Epidermal melanocyte (primary cell): Measurements from ENCODE around the gene INO80C.

ENCODE experiments used
- DNase-seq: peaks from one replicate; pipeline ENCODE4 v3.0.0; 2011; ENCODE audit warnings: low spot score; ENCODE audit not compliant: insufficient read length

Gene INO80C

DNA sequence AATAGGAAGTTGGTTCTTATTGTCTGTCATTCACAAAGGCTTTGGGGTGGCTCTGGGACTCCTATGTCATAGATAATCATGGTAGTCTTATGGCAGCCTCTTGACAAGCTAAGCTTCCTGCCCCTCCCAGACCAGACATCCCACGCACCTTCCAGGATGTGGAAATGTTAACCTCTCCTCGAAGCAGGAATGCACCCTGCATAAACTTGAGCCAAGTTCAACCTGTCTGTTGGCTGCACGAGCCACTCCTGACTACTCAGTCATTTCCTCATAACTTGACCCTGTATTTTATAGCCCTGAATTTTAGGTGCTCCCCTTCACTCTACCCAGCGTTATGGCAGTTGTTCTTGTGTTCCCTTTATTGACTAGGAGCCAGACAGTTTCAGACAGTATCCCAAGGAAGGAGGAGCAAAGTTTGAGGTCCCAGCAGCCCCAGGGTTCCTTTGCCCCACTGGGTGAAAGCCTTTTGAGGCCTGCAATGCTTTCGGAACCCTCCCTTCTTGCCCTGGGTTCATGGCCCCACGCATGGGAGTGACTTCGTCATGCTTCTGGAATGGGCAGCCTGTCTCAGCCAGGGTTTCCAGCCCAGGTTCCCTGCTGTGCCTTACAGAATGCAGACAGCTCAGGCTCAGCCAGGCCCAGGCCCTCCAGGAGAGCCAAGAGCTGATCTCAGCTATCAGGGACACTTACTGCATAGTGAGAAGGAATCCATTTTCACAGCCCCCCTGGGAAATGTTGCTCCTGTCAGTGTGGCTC, 15.6 kb upstream of the INO80C start:
- no peak for DNase-seq

DNA sequence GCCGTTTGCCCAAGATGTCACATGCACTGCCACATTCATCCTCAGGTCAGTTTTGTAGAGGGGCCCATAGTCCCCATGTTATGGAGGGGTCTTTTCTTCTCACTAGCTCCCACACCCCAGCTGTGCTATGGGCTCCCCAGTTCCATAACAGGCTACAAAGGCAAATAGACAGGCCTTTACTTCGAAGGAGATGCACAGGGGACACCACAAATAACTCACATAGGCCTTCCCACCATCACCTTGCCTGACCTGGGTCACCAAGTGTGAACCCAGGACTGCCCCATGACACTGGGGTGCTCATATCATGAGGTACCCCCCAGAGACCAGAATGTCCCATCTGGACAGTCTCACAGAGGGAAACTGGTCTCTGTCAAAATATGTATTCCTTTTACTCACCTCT, 15.0 kb upstream of the INO80C start:
- DNase-seq = no peak

DNA sequence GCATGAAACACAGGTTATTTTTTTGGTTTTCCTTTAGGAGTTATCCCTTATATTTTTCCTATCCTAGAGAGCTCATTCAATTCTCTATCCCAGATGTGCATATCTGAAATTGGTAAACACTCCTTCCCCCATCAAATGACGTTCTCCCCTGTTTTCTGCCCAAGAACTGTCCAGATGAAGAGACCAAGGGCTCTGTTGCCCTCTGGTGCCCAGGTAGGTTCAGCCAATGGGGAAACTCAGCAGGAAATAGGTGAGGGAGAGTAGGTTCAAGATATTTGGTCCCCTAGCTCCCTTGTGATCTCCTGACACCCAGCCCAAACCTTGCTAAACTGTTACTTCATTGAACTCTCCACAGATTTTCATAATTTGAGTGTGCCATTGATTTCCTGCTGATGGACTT, 14.1 kb upstream of the INO80C start:
- no peak for DNase-seq

DNA sequence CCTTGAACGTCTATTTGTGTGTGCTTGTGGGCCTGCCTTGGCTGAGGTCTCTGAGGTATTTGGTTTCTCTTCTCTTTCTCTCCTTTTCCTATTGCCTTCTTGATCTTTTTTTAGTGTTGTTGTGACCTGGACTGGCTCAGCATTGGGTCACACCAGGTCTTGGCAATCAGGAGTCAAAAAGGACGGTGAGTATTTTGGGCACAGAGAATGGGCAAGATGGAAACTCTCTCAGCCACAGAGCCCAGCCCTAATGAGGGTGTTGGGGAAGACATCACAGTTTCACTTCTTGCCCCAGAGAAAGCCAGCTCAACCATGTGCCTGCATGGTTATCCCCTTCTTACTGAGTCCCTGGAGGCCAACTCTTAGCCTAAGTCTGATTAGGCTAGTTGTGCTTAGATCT, 13.7 kb upstream of the INO80C start:
- DNase-seq = no peak

DNA sequence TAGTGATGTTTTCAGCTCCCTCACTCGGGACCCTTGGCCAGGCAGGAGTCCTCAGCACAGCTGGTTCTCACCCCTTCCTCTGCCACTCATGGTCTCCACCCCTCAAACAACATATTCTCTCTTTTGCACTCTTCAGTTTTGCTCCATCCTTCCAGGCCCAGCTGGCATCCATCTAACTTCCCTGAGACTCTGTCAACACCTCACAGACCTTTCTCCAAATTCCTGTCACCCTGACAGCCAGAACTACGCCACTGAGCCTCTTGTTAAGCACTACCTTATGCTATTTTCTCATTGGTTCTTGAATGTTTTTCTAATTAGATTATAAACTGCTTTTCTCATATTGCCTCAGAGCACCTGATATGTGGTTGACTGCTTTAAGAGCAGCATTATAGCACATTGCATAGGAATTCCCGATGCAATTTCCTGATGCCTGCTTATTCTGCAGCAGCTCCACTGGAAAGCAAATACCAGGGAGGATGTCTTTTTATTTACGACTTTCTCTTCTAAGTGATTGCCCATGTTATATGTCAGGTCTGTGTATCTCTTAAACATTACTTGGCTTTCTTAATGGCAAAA, 12.4 kb upstream of the INO80C start:
- no peak for DNase-seq

DNA sequence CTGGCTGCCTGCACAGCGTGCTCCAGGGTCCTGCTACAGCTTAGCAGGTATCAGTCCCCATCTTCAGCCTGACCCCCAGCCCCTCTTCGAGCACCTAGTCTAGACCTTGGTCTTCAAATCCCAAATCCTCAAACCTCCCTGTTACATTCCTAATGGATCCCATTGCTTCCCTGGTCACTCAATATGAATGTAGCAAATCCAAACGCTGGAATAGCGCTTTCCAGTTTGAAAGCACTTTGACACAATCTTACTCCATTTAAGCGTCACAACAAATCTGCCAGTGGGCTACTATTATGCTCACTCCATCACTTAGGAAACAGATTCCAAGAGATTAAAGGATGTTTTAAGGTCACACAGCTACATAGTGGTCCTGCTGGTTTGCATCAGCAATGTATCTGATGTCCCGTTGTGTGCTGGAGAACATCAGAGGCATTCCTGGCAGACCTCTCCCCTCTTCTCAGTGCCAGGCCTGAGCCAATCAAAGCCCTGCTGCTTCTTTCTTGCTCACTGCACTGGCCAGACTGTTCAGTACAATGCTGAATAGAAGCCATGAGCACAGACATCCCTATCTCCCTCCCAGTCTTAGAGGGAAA, 11.1 kb upstream of the INO80C start:
- DNase-seq = no peak

DNA sequence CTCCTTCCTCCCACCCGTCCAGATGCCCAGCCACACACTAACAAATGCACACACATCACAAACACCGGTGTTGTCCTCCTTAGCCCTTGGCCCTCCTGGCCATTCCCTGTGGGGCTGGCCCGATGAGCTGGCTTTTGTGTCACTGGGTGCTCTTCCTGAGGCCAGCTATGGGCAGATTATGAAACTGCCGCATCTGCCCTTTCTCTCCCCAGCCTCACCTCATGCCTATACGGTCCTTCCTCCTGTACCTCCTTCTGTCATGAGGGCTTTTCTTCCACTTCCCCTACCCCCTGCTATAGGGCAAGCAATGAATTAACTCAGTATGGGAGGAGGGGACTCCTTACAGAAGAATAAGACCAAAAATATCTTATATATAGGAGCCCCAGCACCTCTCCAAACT, 10.3 kb upstream of the INO80C start:
- no peak for DNase-seq

DNA sequence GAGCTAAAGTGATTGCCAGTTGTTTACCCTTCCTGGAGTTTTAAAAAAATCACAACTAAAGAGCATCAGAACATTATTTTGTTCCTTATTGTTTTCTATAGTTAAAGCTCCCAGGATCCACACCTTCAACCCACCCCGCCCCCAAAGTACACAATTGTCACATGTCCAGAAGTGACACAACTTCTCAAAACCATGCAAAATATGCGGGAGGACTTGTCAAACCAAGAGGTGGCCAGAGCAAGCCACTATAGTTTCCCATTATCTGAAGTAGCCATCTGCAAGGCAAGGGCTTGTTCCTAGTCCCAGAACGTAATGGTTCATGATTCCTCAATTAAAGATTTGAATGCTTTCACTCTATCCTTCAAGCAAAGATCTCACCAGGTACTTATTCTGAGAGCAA, 9.9 kb upstream of the INO80C start:
- no peak for DNase-seq

DNA sequence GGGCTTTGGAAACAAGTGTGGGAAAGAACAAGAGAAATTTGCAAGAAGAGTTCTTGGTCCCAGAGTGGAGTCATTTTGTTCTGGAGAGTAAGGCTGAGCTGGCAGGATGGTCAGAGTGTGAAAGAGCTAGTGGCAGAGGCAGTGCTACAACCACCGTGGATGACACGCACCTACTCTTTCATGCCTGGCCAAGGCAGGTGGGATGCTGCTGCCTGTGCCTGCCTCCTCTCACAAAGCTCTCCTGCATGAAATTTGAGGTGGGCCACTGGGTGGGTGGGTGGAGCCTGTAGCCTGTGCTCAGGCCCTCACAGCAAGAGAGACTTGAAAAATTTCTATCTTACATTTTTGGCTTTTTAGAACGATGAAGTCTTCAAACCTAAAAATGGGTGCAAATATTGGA, 9.4 kb upstream of the INO80C start:
- DNase-seq = no peak

DNA sequence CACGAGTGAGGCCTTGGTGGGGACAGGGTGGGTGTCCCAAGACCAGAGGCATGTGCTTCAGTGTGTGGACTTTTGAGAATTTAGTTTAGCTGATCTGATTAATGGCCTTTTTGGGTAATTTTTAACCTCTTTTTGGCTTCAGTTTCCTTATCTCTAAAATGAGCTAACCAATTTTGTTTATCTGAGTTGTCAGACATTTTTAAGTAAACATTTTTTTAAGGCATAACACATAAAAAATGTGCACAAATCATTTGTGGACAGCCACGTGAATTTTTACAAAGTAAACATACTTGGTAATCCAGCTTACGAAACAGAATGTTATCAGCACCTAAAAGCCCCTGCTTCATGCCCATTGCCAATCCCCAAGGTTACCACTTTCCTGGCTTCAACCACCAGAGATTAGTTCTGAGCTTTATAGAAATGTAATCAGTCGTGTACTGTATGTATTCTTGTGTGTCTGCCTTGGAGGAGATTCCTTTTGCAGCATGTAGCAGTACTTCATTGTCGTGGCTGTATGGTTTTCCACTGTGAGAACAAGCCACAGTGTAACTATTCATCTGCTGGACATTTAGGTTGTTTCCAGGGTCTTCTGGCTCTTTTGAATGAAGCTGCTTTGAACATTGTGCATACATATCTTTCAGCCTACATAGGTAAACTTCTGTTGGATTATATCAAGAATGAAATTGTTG, 8.4 kb upstream of the INO80C start:
- no peak for DNase-seq

DNA sequence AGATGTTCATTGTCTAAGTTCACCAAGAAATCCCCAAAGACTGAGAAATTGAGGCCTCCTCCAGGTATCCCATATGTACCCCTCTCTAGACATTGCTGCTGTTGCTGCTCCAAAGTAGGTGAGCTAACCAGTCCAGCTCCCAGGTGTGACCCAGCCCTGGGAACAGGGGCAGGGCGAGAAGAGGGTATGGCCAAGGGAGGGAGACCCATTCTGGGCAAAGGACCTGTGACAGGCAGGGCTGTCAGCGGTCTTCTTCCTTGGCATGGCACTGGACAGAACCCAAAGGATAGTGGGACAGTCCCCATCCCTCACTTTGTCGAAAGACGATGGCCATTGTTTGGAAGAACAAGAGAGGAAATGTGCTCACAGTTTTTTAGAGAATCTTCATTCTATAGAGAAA, 7.2 kb upstream of the INO80C start:
- DNase-seq = no peak

DNA sequence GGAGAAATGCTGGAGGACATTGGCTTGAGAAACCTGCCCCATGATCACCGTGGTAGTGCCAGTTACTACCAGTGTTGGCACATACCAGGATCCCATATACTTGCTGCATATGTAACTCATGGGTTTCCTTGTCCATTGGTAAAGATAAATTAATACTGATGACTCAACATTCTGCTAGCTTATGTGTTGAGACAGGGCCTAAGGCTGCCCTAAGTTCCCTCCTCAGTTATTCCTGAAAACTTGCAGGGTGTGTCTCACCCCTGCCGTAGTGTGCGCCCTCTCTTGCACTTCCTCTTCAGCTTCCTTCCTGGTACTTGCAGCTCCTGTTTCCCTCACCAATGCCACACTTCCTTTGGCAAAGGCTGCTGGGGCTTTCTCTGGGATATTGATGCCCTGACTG, 4.3 kb upstream of the INO80C start:
- no peak for DNase-seq

DNA sequence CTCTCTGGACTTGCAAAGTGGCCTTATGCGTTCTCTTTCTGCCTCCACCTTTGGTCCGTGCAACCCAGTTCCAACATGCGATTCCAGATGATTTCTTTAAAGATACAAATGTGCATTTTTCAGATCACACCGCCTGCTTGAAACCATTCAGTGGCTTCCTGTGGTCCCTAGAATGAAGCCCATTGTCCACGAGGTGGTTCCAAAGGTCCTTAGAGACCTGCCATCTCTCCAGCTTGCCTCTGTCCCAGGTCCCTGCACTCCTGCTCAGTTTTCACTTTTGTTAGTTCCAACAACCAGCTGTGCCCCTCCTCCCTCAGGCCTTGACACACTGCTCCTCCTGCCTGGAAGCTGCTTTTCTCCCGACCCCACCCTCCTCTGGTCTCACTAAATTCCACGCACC, 3.6 kb upstream of the INO80C start:
- no peak for DNase-seq

DNA sequence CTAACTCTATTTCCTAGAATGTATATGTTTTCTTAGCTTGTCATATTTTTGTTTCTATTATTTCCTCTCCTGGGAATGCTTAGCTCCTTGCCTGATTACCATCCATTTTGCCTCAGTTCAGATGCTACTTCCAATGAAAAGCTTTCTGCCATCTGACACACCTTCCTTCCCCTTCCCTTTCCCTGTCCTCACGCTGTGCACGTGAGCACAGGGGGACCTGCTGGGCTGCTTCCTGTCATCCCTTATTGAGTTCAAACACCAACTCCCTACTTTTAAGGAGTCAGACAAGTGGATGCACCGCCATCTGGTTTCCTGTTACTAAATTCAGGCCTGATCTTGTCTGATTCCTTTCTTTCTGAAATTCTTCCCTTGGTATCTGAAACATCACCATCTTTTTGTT, 2.4 kb upstream of the INO80C start:
- no peak for DNase-seq

DNA sequence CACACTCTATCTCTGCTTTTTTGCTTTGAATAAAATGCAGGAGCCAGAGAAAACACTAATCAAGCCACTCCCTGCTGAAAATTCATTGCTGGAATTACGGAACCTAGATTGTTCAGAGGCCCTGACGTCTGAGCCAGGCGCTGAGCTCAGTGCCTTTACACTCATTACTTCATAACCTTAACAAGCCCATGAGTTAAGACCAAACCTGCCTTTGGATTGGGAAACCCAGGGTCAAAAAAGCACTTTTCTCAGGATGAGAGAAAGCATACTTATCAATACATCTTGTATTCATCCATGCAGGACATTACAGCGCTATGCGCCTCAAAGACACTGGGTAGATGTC, 762 bp downstream of the INO80C start:
- peak; percentile 28 for DNase-seq

DNA sequence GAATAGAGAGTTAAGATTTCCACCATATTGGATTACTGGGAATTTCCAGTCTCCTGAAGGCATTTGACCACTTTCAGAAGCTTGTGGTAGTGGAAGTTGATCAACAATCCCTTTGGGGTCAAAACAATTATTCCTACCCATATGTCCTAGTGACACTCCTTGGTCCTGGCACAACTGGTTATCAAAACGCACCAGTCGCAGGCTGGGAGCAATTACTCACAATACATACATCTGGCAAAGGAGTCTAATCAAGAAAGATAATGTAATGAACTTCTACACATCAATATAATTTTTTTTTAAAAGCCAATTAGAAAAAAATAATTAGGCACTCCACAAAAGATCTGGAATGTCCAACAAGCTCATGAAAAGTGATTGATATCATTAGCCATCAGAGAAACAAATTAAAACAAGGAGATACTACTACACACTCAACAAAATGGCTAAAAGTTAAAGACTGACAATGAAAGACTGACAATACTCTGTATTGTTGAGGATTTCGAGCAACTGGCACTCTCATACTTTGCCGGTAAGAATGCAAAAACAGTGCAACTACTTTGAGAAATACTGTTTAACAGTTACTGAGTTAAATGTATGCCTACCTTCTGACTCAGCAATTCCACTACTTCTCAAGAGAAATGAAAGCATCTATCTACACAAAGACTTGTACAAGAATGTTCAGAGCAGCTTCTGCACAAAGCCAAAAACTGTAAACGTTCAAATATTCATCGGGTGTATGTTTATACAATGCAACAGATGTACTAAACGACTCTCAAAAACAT, 2.0 kb downstream of the INO80C start:
- no peak for DNase-seq

DNA sequence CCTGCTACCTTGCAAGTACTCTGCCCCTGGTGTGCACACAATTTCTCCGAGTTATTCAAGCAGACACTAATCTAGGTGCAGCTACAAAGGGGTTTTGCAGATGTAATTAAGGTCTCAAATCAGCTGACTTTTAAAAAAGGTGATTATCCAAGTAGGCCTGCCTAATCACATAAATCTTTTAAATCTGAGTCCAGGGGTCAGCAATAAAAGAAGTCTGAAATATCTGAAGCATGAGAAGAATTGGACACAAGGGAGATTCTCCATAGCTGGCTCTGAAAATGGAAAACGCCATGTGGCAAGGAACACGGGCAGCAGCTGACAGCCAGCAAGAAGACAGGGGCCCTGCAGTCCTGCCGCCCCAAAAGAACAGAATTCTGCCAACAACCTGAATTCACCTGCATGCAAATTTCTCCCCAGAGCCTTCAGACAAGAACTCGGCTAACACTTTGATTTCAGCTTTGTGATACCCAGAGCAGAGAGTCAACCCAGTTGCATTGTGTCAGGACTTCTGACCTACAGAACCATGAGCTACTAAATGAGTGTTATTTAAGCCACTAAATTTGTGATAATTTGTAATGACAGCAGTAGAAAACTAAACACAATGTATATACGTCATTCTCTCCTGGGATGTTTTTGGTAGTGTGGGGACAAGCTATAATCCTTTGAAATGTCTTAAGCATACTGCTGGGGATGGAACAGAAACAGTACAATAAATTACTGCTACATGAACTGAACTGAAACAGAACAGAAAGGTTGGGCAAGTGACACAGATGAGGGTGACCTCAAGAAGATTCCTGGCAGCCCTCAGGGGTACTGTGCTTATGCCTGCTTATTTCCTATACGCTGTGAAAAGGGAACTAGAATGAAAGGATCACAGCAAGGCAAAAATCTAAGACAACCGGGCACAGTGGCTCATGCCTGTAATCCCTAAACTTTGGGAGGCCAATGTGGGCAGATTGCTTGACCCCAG, 3.2 kb downstream of the INO80C start:
- no peak for DNase-seq

DNA sequence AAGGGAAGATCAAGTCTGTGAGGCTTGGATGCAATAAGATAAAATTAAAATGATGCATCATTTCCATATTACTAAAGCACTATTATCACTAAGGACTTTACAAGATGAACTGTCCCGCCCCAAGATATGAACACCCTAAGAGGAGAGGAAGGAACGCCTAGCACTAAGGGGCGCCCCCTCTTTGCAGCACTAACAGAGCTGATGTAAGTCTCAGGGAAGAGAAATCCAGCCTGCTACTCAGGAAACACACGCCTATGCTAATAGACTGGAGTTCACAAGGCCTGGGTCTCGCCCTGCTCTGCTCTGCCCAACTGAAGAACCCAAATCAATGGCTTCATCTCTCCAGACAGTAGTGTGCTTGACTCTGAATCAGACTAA, 6.1 kb downstream of the INO80C start:
- DNase-seq = no peak

DNA sequence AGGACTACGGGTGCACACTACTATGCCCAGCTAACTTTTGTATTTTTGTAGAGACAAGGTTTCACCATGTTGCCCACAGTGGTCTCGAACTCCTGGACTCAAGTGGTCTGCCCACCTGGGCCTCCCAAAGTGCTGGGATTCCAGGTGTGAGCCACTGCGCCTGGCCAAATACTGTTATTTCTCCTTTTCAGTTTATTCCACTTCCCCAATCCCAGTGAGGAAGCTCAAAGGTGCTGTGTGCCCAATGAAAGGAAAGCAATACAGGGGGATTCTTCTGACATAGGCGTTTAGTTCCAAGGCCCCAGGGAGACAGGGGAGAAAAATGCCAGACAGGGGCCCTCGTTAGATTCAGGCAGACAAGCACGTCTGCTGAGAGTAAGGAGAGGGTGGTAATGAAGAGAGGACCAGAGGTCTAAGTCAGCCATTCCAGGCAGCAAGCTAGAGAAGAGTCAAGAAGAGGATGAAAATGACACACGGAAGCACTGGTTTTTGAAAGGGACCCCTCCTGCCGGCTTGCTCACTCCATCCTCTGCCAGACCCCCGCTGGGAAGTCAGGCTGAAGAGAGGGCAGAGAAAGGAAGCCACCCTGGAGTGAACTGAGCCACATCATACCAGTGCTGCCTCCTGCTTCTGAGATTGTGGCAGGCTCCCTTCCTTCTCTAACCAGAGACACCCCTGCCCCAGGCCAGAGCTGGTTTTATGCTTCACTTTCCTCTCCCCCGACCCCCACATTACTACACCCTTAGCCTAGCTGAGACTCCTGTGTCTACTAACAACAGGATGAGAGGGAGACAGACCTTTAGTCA, 6.7 kb downstream of the INO80C start:
- no peak for DNase-seq

DNA sequence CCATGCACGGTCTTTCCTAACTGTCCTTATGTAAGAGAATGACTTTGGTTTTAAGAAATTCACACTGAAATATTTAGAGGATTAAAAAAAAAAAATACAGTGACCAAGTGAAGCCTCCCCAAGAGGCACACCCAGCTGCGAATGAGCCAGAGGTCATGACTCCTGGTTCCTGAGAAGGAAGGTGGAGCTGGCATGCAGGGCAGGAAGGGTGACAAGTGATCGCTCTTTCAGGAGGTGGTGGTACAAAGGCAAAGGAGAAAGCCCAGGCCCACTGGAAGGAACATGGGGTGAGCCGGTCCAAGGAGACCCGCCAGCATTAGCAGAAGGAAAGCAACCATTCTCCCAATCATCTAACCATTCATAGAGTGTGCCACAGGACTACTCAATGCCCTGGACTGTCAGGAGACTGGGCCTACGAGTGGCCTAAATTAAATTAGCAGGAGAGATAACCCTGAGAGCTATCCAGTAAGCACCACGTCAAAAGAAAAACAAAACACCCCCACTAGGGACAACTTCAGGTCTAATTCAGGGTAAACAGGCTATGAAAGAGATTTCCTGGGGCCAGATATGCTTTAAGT, 7.8 kb downstream of the INO80C start:
- no peak for DNase-seq
